Hepatocyte (in vitro differentiated cells): ENCODE measurements around the gene L3HYPDH. TPM values are rescaled to one million over a fixed set of nuclear protein-coding genes. Genes with fewer than 3 reads are reported as not detected.

ENCODE experiments used
- DNase-seq: peaks from one replicate; pipeline ENCODE4 v3.0.0-alpha.2; 2016; ENCODE audit warnings: low spot score
- H2AFZ ChIP-seq: fragments of 200-600 bp; sonication (generic); 2 replicates; pipeline ENCODE4 v1.6.0; 2016; ENCODE audit warnings: antibody characterized with exemption, mild to moderate bottlenecking
- H3K27ac ChIP-seq: fragments of 200-600 bp; sonication (generic); 2 replicates; pipeline ENCODE4 v1.5.1; 2016; ENCODE audit warnings: mild to moderate bottlenecking
- H3K27me3 ChIP-seq: fragments of 200-600 bp; sonication (generic); 2 replicates; pipeline ENCODE4 v1.6.1; 2016
- H3K36me3 ChIP-seq: fragments of 200-600 bp; sonication (generic); replicated peaks from 2 replicates; pipeline ENCODE4 v1.5.1; 2016; ENCODE audit warnings: low read depth; ENCODE audit not compliant: insufficient read depth
- H3K4me1 ChIP-seq: fragments of 200-600 bp; sonication (generic); 2 replicates; pipeline ENCODE4 v1.5.1; 2016; ENCODE audit warnings: mild to moderate bottlenecking, moderate library complexity; ENCODE audit not compliant: insufficient read depth
- H3K4me2 ChIP-seq: fragments of 200-600 bp; sonication (generic); 2 replicates; pipeline ENCODE4 v1.6.0; 2016
- H3K4me3 ChIP-seq: fragments of 200-600 bp; sonication (generic); 2 replicates; pipeline ENCODE4 v1.5.1; 2016; ENCODE audit warnings: mild to moderate bottlenecking
- H3K79me2 ChIP-seq: fragments of 200-600 bp; sonication (generic); 2 replicates; pipeline ENCODE4 v1.6.0; 2017; ENCODE audit warnings: mild to moderate bottlenecking
- H3K9me2 ChIP-seq: fragments of 200-600 bp; sonication (generic); replicated peaks from 2 replicates; pipeline ENCODE4 v1.6.0; 2017; ENCODE audit warnings: mild to moderate bottlenecking; ENCODE audit not compliant: insufficient read depth
- H3K9me3 ChIP-seq: fragments of 200-600 bp; sonication (generic); 2 replicates; pipeline ENCODE4 v1.5.1; 2016; ENCODE audit warnings: low read depth, mild to moderate bottlenecking
- H4K20me1 ChIP-seq: fragments of 200-600 bp; sonication (generic); 2 replicates; pipeline ENCODE4 v1.6.0; 2016; ENCODE audit warnings: mild to moderate bottlenecking; ENCODE audit not compliant: insufficient read depth, poor library complexity, severe bottlenecking
- EZH2 ChIP-seq: fragments of 200-600 bp; sonication (generic); IDR thresholded peaks from 2 replicates; pipeline ENCODE4 v1.6.1; 2016; ENCODE audit warnings: antibody characterized with exemption, mild to moderate bottlenecking, borderline replicate concordance
- EZH2phosphoT487 ChIP-seq: fragments of 200-600 bp; sonication (generic); IDR thresholded peaks from one replicate; pipeline ENCODE4 v1.6.1; 2018; ENCODE audit warnings: antibody characterized with exemption, mild to moderate bottlenecking, low read depth, moderate library complexity; ENCODE audit not compliant: unreplicated experiment, severe bottlenecking
- WGBS: methylation state at CpG from one replicate; pipeline ENCODE4 v1.1.6; 2016; ENCODE audit warnings: low lambda C conversion rate; ENCODE audit errors: missing lambda C conversion rate; 5-methylcytosine and 5-hydroxymethylcytosine counted together
- polyA plus RNA-seq: library from polyadenylated mRNA; unstranded; fragments of >200 nt; fragmentation: Nextera tagmentation; extraction: Ambion mirVana; gene quantifications from 2 replicates; pipeline ENCODE4 v1.2.1, GENCODE V29; 2016
- total RNA-seq: library from RNA; depleted of rRNA; stranded (reverse); fragments of >200 nt; gene quantifications from 2 replicates; pipeline ENCODE4 v1.2.3, GENCODE V29; 2014
- TF ChIP-seq, protein P1 (sequence below): fragments of 200-600 bp; sonication (generic); IDR thresholded peaks from 2 replicates; pipeline ENCODE4 v1.5.1; 2016; ENCODE audit warnings: antibody characterized with exemption, mild to moderate bottlenecking; ENCODE audit not compliant: poor library complexity

L3HYPDH gene
- total and polyA plus RNA-seq, 2 experiments from 2014 or later, result 20.3 to 36.2 TPM

DNA sequence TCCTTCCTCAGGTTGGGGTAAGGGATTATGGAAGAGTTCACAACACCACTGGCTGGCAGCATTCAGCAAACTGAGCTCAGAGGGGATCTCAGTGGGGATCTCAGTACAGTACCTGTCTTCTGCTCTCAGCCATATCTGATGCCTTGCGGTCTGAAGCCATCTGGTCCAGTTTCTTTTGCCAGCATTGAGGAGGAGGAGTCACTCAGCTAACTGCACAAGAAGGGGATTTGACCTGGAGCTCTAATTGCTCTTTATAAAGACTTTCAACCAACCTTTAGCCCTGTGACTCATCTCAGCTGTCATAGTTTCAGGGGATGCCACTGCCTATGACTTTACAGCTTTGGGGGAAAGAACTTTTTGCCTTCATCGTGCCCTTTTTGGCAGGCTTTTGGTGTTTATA is 45.0 kb upstream of the L3HYPDH start:
- DNase-seq, result peak; percentile 19
- Histone ChIP-seq H3K9me3 (no peaks in the 10 kb centered on the region), H3K36me3 (no peaks in the 10 kb centered on the region), H3K4me2 (no peak overlapping the region), H3K27ac (no peak overlapping the region), H4K20me1 (no peaks in the 10 kb centered on the region), H3K79me2 (no peaks in the 10 kb centered on the region), H3K4me3 (no peak overlapping the region), H3K4me1 (no peaks in the 10 kb centered on the region), H2AFZ (no peak overlapping the region), H3K9me2 (no peaks in the 10 kb centered on the region), H3K27me3 (no peaks in the 10 kb centered on the region)
- 77% methylated on average over 2 of the region's 2 CpGs for WGBS
- TF ChIP-seq, protein P1, sequence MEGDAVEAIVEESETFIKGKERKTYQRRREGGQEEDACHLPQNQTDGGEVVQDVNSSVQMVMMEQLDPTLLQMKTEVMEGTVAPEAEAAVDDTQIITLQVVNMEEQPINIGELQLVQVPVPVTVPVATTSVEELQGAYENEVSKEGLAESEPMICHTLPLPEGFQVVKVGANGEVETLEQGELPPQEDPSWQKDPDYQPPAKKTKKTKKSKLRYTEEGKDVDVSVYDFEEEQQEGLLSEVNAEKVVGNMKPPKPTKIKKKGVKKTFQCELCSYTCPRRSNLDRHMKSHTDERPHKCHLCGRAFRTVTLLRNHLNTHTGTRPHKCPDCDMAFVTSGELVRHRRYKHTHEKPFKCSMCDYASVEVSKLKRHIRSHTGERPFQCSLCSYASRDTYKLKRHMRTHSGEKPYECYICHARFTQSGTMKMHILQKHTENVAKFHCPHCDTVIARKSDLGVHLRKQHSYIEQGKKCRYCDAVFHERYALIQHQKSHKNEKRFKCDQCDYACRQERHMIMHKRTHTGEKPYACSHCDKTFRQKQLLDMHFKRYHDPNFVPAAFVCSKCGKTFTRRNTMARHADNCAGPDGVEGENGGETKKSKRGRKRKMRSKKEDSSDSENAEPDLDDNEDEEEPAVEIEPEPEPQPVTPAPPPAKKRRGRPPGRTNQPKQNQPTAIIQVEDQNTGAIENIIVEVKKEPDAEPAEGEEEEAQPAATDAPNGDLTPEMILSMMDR, result no peak
- TF ChIP-seq EZH2 (no peak), EZH2phosphoT487 (no peak)

DNA sequence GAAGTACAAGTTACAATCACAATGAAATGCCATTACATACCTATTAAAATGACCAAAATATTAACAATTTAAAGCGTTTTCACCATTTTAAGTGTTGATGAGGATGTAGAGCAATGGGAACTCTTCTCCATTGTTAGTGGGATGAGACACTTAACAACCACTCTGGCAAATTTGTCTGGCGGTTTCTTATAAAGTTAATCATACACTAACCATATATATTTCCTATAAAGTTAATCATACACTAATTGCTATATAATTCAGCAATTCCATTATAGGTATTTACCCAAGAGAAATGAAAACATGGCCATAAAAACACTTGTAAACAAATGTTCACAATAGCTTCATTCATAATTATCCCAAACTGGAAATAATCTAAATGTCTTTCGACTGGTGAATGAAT is 36.0 kb upstream of the L3HYPDH start:
- no peak for DNase-seq
- Histone ChIP-seq H3K27me3 (peaks cover 3% of the 10 kb centered on the region), H3K27ac (no peak overlapping the region), H3K4me2 (no peak overlapping the region), H3K4me3 (no peak overlapping the region), H4K20me1 (no peaks in the 10 kb centered on the region), H3K36me3 (no peaks in the 10 kb centered on the region), H3K9me2 (no peaks in the 10 kb centered on the region), H3K4me1 (no peaks in the 10 kb centered on the region), H3K79me2 (no peaks in the 10 kb centered on the region), H2AFZ (no peak overlapping the region), H3K9me3 (no peaks in the 10 kb centered on the region)
- no peak for TF ChIP-seq EZH2
- TF ChIP-seq, protein P1, result no peak
- TF ChIP-seq EZH2phosphoT487, result no peak
- WGBS, result 93% methylated on average over 3 of the region's 3 CpGs

DNA sequence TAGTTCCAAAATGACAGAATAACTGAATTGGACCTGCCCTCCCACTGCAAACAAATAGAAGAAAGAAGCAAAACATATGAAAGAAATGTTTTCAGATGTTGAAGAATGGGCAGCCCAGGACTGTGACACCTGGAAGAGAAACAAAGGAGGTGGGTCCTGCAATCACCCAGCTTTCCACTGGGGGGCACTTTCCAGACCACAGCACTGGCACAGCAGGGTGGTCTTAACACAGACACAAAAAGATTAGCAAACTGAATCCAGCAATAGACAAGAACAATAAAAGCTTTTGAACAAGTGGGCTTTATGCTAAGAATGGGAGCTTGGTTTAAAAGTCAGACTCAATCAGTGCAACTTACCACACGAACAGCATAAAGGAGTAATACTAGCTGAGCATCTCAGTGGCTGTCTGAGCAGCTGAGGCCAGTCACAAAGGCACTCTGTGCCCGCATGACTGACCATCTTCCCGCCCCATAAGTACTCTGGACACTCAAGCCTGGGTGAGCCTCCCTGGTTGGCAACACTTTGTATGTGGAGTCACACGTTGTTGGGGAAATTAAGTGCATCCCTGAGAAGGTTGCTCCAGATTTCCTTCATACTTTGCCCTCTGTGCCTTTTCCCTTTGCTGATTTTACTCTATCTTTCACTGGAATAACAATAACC is 27.8 kb upstream of the L3HYPDH start:
- 81% methylated on average over 4 of the region's 4 CpGs for WGBS
- Histone ChIP-seq H3K4me3 (no peak overlapping the region), H3K9me2 (no peaks in the 10 kb centered on the region), H3K9me3 (no peaks in the 10 kb centered on the region), H3K27me3 (no peaks in the 10 kb centered on the region), H4K20me1 (no peaks in the 10 kb centered on the region), H3K27ac (no peak overlapping the region), H3K36me3 (no peaks in the 10 kb centered on the region), H3K79me2 (no peaks in the 10 kb centered on the region), H2AFZ (no peak overlapping the region), H3K4me2 (no peak overlapping the region), H3K4me1 (peaks cover 3% of the 10 kb centered on the region)
- TF ChIP-seq, protein P1, result peak; percentile 46
- TF ChIP-seq EZH2phosphoT487 (no peak), EZH2 (no peak)
- DNase-seq, result no peak
